Stomach (tissue), 9 donors: ENCODE data around the gene P4HTM. TPM values are rescaled to one million over a fixed set of nuclear protein-coding genes. Genes with fewer than 3 reads are reported as not detected.

Experiments used
- DNase-seq, 2 donors: peaks; one replicate each; pipeline versions ENCODE4 v3.0.0 to v3.0.0-alpha.2; 2013 to 2019
- H3K27ac ChIP-seq, 5 donors: fragments of 200-600 bp in 4 of 5; sonication (generic) in 4 of 5; one replicate each; pipeline ENCODE4 v1.5.1; 2013 to 2019; ENCODE audit warnings: mild to moderate bottlenecking in 1 of 5, moderate library complexity in 1 of 5
- H3K27me3 ChIP-seq, 3 donors: fragments of 200-600 bp; sonication (generic); one replicate each; pipeline ENCODE4 v1.5.1; 2017 to 2019; ENCODE audit warnings: mixed run types in 1 of 3
- H3K36me3 ChIP-seq, 4 donors: fragments of 200-600 bp; sonication (generic); 1 replicate in 3 of 4; 2 replicates in 1 of 4; pipeline ENCODE4 v1.5.1; 2016 to 2019
- H3K4me1 ChIP-seq, 4 donors: fragments of 200-600 bp; sonication (generic); one replicate each; pipeline ENCODE4 v1.5.1; 2016 to 2019
- H3K4me3 ChIP-seq, 4 donors: fragments of 200-600 bp; sonication (generic) in 3 of 4; one replicate each; pipeline ENCODE4 v1.5.1; 2016 to 2019; ENCODE audit warnings: mild to moderate bottlenecking in 1 of 4
- H3K9me3 ChIP-seq, 4 donors: fragments of 200-600 bp; sonication (generic); one replicate each; pipeline ENCODE4 v1.5.1; 2016 to 2019
- CTCF ChIP-seq, 7 experiments: fragments of 450-650 bp in 4 of 7; fragments of 200-600 bp in 3 of 7; sonication (generic) in 3 of 7; IDR thresholded peaks; one replicate each; pipeline ENCODE4 v1.5.1; 2016 to 2019; ENCODE audit warnings: antibody characterized with exemption in 7 of 7, control low read depth in 2 of 7, mild to moderate bottlenecking in 1 of 7
- EP300 ChIP-seq: sonication (generic); formaldehyde crosslinking; IDR thresholded peaks from one replicate; pipeline ENCODE4 v1.6.1; 2017; ENCODE audit warnings: antibody characterized with exemption
- POLR2A ChIP-seq, 4 donors: fragments of 450-650 bp; IDR thresholded peaks; one replicate each; pipeline ENCODE4 v1.6.1; 2016; ENCODE audit warnings: antibody characterized with exemption in 4 of 4, control low read depth in 2 of 4, mild to moderate bottlenecking in 1 of 4, moderate library complexity in 1 of 4
- POLR2AphosphoS5 ChIP-seq, 3 donors: sonication (generic); formaldehyde crosslinking; IDR thresholded peaks; one replicate each; pipeline ENCODE4 v1.6.1; 2016; ENCODE audit warnings: antibody characterized with exemption in 3 of 3
- WGBS, 5 donors: extraction: QIAGEN DNeasy Blood & Tissue Kit in 3 of 5; methylation state at CpG; one replicate each; pipeline versions ENCODE4 v1.1.5 to v1.1.7; 2013 to 2018; 5-methylcytosine and 5-hydroxymethylcytosine counted together
- intact Hi-C: fragments of 100-400 bp; cut with DNase I; formaldehyde crosslinking; loops from one replicate; pipeline ENCODE4 v1.15.1; 2023; ENCODE audit warnings: low total_unique reads
- polyA plus RNA-seq, 3 donors: library from polyadenylated mRNA; stranded (reverse); fragments of 200-250 nt; gene quantifications; one replicate each; pipeline ENCODE4 v1.2.3, GENCODE V29; 2013
- total RNA-seq, 5 donors: library from RNA; depleted of rRNA; stranded (reverse); fragments of >200 nt; gene quantifications; one replicate each; pipeline versions ENCODE4 v1.1.0 to v1.2.3, GENCODE V29; 2014 to 2016
- donor health status: healthy with polysubstance abuse.
- donor health status: Bipolar disorder and iron deficiency.
- donor health status: healthy.

The P4HTM gene
- total and polyA plus RNA-seq, 8 donors: 19.1 to 383 (median 48.3) TPM

- 5 to 24% (median 11%) methylated on average over 6 to 12 of the region's 12 CpGs for whole genome bisulfite sequencing, 5 donors
These were observed 32.7 kb downstream of the P4HTM start for GRCh38 chr3:49022688-49023171.

GRCh38 chr3:49023775-49024174, 33.7 kb downstream of the P4HTM start:
- DNase-seq: peak in 1 of 2 donors; percentile 5
- peak overlapping the region in 1 of 4 donors; percentile 94 for H3K4me3 ChIP-seq
- WGBS, 5 donors: 85 to 93% (median 88%) methylated on average over 4 of the region's 4 CpGs
- peaks cover 40 to 79% (median 71%) of the 10 kb centered on the region in 4 donors for H3K4me1 ChIP-seq
- no peaks in the 10 kb centered on the region for H3K9me3 ChIP-seq
- no peak overlapping the region for H3K27ac ChIP-seq
- intact Hi-C loops: no loop called here
- peaks cover 36 to 48% (median 46%) of the 10 kb centered on the region in 4 donors for H3K36me3 ChIP-seq
- H3K27me3 ChIP-seq: no peaks in the 10 kb centered on the region
- no peak for TF ChIP-seq POLR2A (IDR thresholded peaks at IDR 0.05)
- no peak for TF ChIP-seq CTCF (IDR thresholded peaks at IDR 0.05)
- no peak for TF ChIP-seq POLR2AphosphoS5 (IDR thresholded peaks at IDR 0.05)
- no peak for TF ChIP-seq EP300

More at GRCh38 chr3:49022688-49023171, 32.7 kb downstream of the P4HTM start:
- H3K27ac ChIP-seq: peak overlapping the region; percentile 98 to 100 (median 99)
- peak overlapping the region; percentile 77 to 94 (median 85) for H3K4me3 ChIP-seq
- no peaks in the 10 kb centered on the region for H3K27me3 ChIP-seq
- peaks cover 35 to 73% (median 68%) of the 10 kb centered on the region in 4 donors for H3K4me1 ChIP-seq
- no peaks in the 10 kb centered on the region for H3K9me3 ChIP-seq
- peaks cover 36 to 48% (median 46%) of the 10 kb centered on the region in 4 donors for H3K36me3 ChIP-seq
- DNase-seq: peak in 1 of 2 donors; percentile 36
- TF ChIP-seq CTCF (IDR thresholded peaks at IDR 0.05) (no peak), POLR2AphosphoS5 (IDR thresholded peaks at IDR 0.05) (no peak), EP300 (no peak), POLR2A (IDR thresholded peaks at IDR 0.05) (no peak)
- intact Hi-C loops: no loop called here

- no peak for DNase-seq
- Histone ChIP-seq H3K9me3 (no peaks in the 10 kb centered on the region), H3K4me1 (peaks cover 37 to 79% (median 70%) of the 10 kb centered on the region in 4 donors), H3K27me3 (no peaks in the 10 kb centered on the region), H3K27ac (no peak overlapping the region), H3K36me3 (peaks cover 36 to 48% (median 46%) of the 10 kb centered on the region in 4 donors), H3K4me3 (no peak overlapping the region)
- intact Hi-C loops: no loop called here
- no peak for TF ChIP-seq CTCF (IDR thresholded peaks at IDR 0.05)
- TF ChIP-seq POLR2AphosphoS5 (IDR thresholded peaks at IDR 0.05): no peak
- no peak for TF ChIP-seq POLR2A (IDR thresholded peaks at IDR 0.05)
- TF ChIP-seq EP300: no peak
- 63 to 78% (median 69%) methylated on average over 5 of the region's 5 CpGs for WGBS, 5 donors
These were observed 34.4 kb downstream of the P4HTM start for GRCh38 chr3:49024449-49024848.

GRCh38 chr3:49025005-49025792, 35.2 kb downstream of the P4HTM start:
- H3K4me1 ChIP-seq: peaks cover 29 to 77% (median 65%) of the 10 kb centered on the region in 4 donors
- DNase-seq: peak in 1 of 2 donors; percentile 12
- no peaks in the 10 kb centered on the region for H3K27me3 ChIP-seq
- no peaks in the 10 kb centered on the region for H3K9me3 ChIP-seq
- no peak overlapping the region for H3K4me3 ChIP-seq
- TF ChIP-seq POLR2A (IDR thresholded peaks at IDR 0.05): no peak
- no peak for TF ChIP-seq CTCF (IDR thresholded peaks at IDR 0.05)
- TF ChIP-seq POLR2AphosphoS5 (IDR thresholded peaks at IDR 0.05): no peak
- no peak for TF ChIP-seq EP300
- H3K36me3 ChIP-seq: peaks cover 36 to 53% (median 49%) of the 10 kb centered on the region in 4 donors
- intact Hi-C loops: no loop called here
- H3K27ac ChIP-seq: no peak overlapping the region
- 67 to 73% (median 69%) methylated on average over 6 to 13 of the region's 13 CpGs for WGBS, 5 donors
